ENCODE measurements around the gene MS4A4E. TPM values are rescaled to one million over a fixed set of nuclear protein-coding genes. Genes with fewer than 3 reads are reported as not detected.
"Not testable (repeated sequence)": the region's sequence is repeated elsewhere in the genome, so short reads cannot be mapped to it uniquely, and the experiment has no call there.

MS4A4E gene
- total and polyA plus RNA-seq, 2 donors: 0.84 to 0.90 TPM

GRCh38 chr11:60208146-60208895, 34.6 kb downstream of the MS4A4E start:
- Histone ChIP-seq H3K4me1 (ENCODE audit: insufficient read depth) (no peaks in the 10 kb centered on the region), H3K27ac (ENCODE audit: low read depth) (no peak overlapping the region), H3K4me3 (ENCODE audit: low read depth, low read length) (no peak overlapping the region), H3K36me3 (ENCODE audit: insufficient read depth) (no peaks in the 10 kb centered on the region)
- no peak for DNase-seq (ENCODE audit: extremely low spot score)
- 71% methylated on average over 4 of the region's 4 CpGs for WGBS

GRCh38 chr11:60206616-60207015, 36.3 kb downstream of the MS4A4E start:
- no peak for DNase-seq (ENCODE audit: extremely low spot score)
- H3K4me3 ChIP-seq (ENCODE audit: low read depth, low read length): no peak overlapping the region
- H3K36me3 ChIP-seq (ENCODE audit: insufficient read depth): no peaks in the 10 kb centered on the region
- no peak overlapping the region for H3K27ac ChIP-seq (ENCODE audit: low read depth)
- 92% methylated on average over 1 of the region's 1 CpG for whole genome bisulfite sequencing
- H3K4me1 ChIP-seq (ENCODE audit: insufficient read depth): no peaks in the 10 kb centered on the region

GRCh38 chr11:60204922-60205321, 38.0 kb downstream of the MS4A4E start:
- H3K27ac ChIP-seq (ENCODE audit: low read depth): no peak overlapping the region
- H3K4me3 ChIP-seq (ENCODE audit: low read depth, low read length): no peak overlapping the region
- WGBS: 73% methylated on average over 4 of the region's 4 CpGs
- no peaks in the 10 kb centered on the region for H3K4me1 ChIP-seq (ENCODE audit: insufficient read depth)
- no peak for DNase-seq (ENCODE audit: extremely low spot score)
- H3K36me3 ChIP-seq (ENCODE audit: insufficient read depth): no peaks in the 10 kb centered on the region

DNA sequence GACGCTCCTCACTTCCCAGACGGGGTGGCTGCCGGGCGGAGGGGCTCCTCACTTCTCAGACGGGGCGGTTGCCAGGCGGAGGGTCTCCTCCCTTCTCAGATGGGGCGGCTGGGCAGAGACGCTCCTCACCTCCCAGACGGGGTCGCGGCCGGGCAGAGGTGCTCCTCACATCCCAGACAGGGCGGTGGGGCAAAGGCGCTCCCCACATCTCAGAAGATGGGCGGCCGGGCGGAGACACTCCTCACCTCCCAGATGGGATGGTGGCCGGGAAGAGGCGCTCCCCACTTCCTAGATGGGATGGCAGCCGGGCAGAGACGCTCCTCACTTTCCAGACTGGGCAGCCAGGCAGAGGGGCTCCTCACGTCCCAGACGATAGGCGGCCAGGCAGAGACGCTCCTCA, 41.6 kb downstream of the MS4A4E start:
- not testable (repeated sequence) for DNase-seq (ENCODE audit: extremely low spot score); H3K4me1 ChIP-seq (ENCODE audit: insufficient read depth); H3K36me3 ChIP-seq (ENCODE audit: insufficient read depth); H3K27ac ChIP-seq (ENCODE audit: low read depth); H3K4me3 ChIP-seq (ENCODE audit: low read depth, low read length)
- 96% methylated on average over 24 of the region's 26 CpGs for WGBS

- 81% methylated on average over 1 of the region's 1 CpG for WGBS
- no peak for DNase-seq (ENCODE audit: extremely low spot score)
- Histone ChIP-seq H3K4me3 (ENCODE audit: low read depth, low read length) (no peak overlapping the region), H3K4me1 (ENCODE audit: insufficient read depth) (no peaks in the 10 kb centered on the region), H3K27ac (ENCODE audit: low read depth) (no peak overlapping the region), H3K36me3 (ENCODE audit: insufficient read depth) (no peaks in the 10 kb centered on the region)
Measured at GRCh38 chr11:60197442-60197841, 45.5 kb downstream of the MS4A4E start.

DNA sequence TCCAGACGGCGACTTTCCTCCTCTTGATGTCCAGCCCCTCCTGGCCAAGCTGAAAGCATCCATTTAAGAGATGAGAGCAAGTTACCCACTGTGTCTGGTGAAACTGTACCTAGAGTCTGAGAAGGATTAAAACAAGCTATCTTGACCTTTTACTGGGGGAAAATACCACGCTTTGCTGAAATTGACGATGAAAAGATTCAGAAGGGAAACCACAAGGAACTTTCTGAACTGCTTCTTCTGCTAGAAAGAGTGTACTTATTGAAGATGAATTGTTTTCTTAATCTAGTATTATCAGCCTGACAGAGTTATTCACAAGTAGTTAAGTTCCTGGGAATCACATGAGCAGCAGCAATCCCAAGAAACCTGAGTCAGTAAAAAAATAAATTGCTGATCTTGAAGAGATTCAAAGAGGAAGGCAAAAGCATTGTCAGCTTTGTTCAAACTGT, 47.0 kb downstream of the MS4A4E start:
- DNase-seq (ENCODE audit: extremely low spot score): no peak
- H3K4me3 ChIP-seq (ENCODE audit: low read depth, low read length): no peak overlapping the region
- no peaks in the 10 kb centered on the region for H3K36me3 ChIP-seq (ENCODE audit: insufficient read depth)
- WGBS: 71% methylated on average over 4 of the region's 4 CpGs
- H3K4me1 ChIP-seq (ENCODE audit: insufficient read depth): no peaks in the 10 kb centered on the region
- no peak overlapping the region for H3K27ac ChIP-seq (ENCODE audit: low read depth)

- DNase-seq (ENCODE audit: extremely low spot score): no peak
- WGBS: 68% methylated on average over 3 of the region's 3 CpGs
- no peak overlapping the region for H3K4me3 ChIP-seq (ENCODE audit: low read depth, low read length)
- no peaks in the 10 kb centered on the region for H3K4me1 ChIP-seq (ENCODE audit: insufficient read depth)
- no peaks in the 10 kb centered on the region for H3K36me3 ChIP-seq (ENCODE audit: insufficient read depth)
- no peak overlapping the region for H3K27ac ChIP-seq (ENCODE audit: low read depth)
Measured at GRCh38 chr11:60194511-60194910, 48.4 kb downstream of the MS4A4E start.

GRCh38 chr11:60193687-60194433, 49.1 kb downstream of the MS4A4E start:
- no peaks in the 10 kb centered on the region for H3K36me3 ChIP-seq (ENCODE audit: insufficient read depth)
- no peak for DNase-seq (ENCODE audit: extremely low spot score)
- 21% methylated on average over 1 of the region's 1 CpG for WGBS
- H3K27ac ChIP-seq (ENCODE audit: low read depth): no peak overlapping the region
- H3K4me3 ChIP-seq (ENCODE audit: low read depth, low read length): no peak overlapping the region
- H3K4me1 ChIP-seq (ENCODE audit: insufficient read depth): no peaks in the 10 kb centered on the region

DNA sequence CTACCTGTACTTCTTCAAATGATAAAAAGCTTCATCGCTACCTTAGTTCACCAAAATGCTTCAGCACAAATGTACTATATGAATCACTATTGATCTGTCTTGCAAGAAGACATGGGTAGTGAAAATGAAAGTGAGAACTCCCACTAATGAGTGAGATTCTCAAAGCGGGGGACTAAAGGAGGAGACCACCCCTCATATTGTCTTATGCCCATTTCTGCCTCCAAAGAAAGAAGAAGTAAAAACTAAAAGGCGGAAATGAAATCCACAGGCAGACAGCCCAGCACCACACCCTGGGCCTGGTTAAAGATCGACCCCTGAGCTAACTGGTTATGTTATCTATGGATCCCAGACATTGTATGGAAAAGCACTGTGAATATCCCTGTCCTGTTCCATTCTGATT, 50.4 kb downstream of the MS4A4E start:
- not testable (repeated sequence) for H3K4me1 ChIP-seq (ENCODE audit: insufficient read depth); H3K27ac ChIP-seq (ENCODE audit: low read depth); H3K4me3 ChIP-seq (ENCODE audit: low read depth, low read length); H3K36me3 ChIP-seq (ENCODE audit: insufficient read depth); DNase-seq (ENCODE audit: extremely low spot score)
- 92% methylated on average over 4 of the region's 4 CpGs for WGBS

- H3K36me3 ChIP-seq (ENCODE audit: insufficient read depth); DNase-seq (ENCODE audit: extremely low spot score); H3K4me1 ChIP-seq (ENCODE audit: insufficient read depth); H3K4me3 ChIP-seq (ENCODE audit: low read depth, low read length); H3K27ac ChIP-seq (ENCODE audit: low read depth): not testable (repeated sequence)
- WGBS: 38% methylated on average over 3 of the region's 3 CpGs
Measured at GRCh38 chr11:60188481-60188880, 54.5 kb downstream of the MS4A4E start.

GRCh38 chr11:60186128-60186527, 56.8 kb downstream of the MS4A4E start:
- not testable (repeated sequence) for H3K4me3 ChIP-seq (ENCODE audit: low read depth, low read length); H3K36me3 ChIP-seq (ENCODE audit: insufficient read depth); H3K4me1 ChIP-seq (ENCODE audit: insufficient read depth); H3K27ac ChIP-seq (ENCODE audit: low read depth); DNase-seq (ENCODE audit: extremely low spot score)
- WGBS: 92% methylated on average over 2 of the region's 2 CpGs

GRCh38 chr11:60185512-60185827, 57.5 kb downstream of the MS4A4E start:
- not testable (repeated sequence) for DNase-seq (ENCODE audit: extremely low spot score); H3K4me1 ChIP-seq (ENCODE audit: insufficient read depth); H3K4me3 ChIP-seq (ENCODE audit: low read depth, low read length); H3K36me3 ChIP-seq (ENCODE audit: insufficient read depth); H3K27ac ChIP-seq (ENCODE audit: low read depth)
- 27% methylated on average over 2 of the region's 2 CpGs for WGBS

DNA sequence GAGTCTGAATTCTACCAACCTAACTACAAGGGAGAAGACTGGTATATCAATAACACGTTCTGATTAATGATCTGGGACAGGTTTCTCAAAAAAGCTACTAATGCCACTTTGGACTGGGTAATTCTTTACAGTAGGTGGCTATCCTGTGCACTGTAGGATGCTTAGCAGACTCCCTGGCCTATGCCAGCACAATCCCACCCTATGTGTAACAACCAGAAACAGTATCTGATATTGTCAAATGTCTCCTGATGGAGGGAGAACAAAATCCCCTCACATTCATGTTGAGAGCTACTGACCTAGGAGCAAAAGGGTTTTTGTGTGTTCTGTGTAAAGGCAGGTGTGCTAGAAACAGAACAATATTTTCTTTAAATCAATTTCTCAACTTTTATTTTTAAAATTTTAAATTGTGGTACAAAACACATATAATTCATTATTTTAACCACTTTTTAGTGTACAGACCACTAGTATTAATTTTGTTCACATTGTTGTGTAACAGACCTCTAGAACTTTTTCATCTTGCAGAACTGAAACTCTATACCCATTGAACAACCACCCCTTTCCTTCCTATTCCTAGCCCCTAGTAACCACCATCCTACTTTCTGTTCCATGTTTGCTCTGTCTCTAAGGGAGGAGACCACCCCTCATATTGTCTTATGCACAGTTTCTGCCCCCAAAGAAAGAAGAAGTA, 58.0 kb downstream of the MS4A4E start:
- 41% methylated on average over 1 of the region's 1 CpG for WGBS

More for the DNA sequence above, 58.0 kb downstream of the MS4A4E start:
- H3K36me3 ChIP-seq (ENCODE audit: insufficient read depth): no peaks in the 10 kb centered on the region
- no peak for DNase-seq (ENCODE audit: extremely low spot score)
- H3K4me3 ChIP-seq (ENCODE audit: low read depth, low read length): no peak overlapping the region
- H3K27ac ChIP-seq (ENCODE audit: low read depth): no peak overlapping the region
- H3K4me1 ChIP-seq (ENCODE audit: insufficient read depth): no peaks in the 10 kb centered on the region
